ENCODE results near the gene HECW1.
"Not testable (repeated sequence)": the region's sequence is repeated elsewhere in the genome, so short reads cannot be mapped to it uniquely, and the experiment has no call there.

Gene HECW1

DNA sequence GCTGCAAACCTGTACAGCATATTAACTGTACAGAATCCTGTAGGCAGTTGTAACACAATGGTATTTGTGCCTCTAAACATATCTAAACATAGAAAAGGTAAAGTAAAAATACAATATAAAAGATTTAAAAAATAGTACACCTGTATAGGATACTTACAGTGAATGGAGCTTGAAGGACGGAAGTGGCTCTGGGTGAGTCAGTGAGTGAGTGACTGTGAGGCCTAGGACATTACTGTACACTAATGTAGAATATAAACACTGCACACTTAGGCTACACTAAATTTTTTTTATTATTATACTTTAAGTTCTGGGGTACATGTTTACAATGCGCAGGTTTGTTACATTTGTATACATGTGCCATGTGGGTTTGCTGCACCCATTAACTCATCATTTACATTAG, 373.1 kb downstream of the HECW1 start:
- no peak for DNase-seq (ENCODE audit: extremely low read depth, low read depth)
- TF ChIP-seq, protein P1, sequence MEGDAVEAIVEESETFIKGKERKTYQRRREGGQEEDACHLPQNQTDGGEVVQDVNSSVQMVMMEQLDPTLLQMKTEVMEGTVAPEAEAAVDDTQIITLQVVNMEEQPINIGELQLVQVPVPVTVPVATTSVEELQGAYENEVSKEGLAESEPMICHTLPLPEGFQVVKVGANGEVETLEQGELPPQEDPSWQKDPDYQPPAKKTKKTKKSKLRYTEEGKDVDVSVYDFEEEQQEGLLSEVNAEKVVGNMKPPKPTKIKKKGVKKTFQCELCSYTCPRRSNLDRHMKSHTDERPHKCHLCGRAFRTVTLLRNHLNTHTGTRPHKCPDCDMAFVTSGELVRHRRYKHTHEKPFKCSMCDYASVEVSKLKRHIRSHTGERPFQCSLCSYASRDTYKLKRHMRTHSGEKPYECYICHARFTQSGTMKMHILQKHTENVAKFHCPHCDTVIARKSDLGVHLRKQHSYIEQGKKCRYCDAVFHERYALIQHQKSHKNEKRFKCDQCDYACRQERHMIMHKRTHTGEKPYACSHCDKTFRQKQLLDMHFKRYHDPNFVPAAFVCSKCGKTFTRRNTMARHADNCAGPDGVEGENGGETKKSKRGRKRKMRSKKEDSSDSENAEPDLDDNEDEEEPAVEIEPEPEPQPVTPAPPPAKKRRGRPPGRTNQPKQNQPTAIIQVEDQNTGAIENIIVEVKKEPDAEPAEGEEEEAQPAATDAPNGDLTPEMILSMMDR (IDR thresholded peaks at IDR 0.05; ENCODE audit: low read depth, low read length), result no peak

DNA sequence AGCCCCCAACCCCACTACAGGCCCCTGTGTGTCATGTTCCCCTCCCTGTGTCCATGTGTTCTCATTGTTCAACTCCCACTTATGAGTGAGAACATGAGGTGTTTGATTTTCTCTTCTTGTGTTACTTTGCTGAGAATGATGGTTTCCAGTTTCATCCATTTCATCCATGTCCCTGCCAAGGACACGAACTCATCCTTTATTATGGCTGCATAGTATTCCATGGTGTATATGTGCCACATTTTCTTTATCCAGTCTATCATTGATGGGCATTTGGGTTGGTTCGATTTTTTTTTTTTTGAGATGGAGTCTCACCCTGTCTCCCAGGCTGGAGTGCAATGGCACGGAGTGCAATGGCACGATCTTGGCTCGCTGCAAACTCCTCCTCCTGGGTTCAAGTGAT, 373.6 kb downstream of the HECW1 start:
- DNase-seq (ENCODE audit: extremely low read depth, low read depth), result not testable (repeated sequence)

- no peak for DNase-seq (ENCODE audit: extremely low read depth, low read depth)
- TF ChIP-seq, protein P1 (IDR thresholded peaks at IDR 0.05; ENCODE audit: low read depth, low read length), result no peak
These were observed 374.2 kb downstream of the HECW1 start for GRCh38 chr7:43486634-43487033.

DNA sequence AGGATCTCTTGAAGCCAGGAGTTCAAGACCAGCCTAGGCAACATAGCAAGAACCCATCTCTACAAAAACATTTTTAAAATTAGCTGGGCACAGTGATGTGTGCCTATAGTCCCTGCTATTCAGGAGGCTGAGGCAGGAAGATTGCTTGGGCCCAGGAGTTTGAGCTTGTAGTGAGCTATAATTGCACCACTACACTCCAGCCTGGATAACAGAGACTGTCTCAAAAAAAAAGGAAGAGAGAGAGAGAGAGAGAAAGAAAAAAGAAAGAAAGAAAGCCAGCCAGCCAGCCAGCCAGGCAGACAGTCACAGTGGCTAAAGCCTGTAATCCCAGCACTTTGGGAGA, 375.3 kb downstream of the HECW1 start:
- DNase-seq (ENCODE audit: extremely low read depth, low read depth), result no peak
- TF ChIP-seq, protein P1 (IDR thresholded peaks at IDR 0.05; ENCODE audit: low read depth, low read length), result no peak

- no peak for DNase-seq (ENCODE audit: extremely low read depth, low read depth)
- TF ChIP-seq, protein P1 (IDR thresholded peaks at IDR 0.05; ENCODE audit: low read depth, low read length), result no peak
These were observed 376.8 kb downstream of the HECW1 start for GRCh38 chr7:43489257-43489656.

- no peak for DNase-seq (ENCODE audit: extremely low read depth, low read depth)
- TF ChIP-seq, protein P1 (IDR thresholded peaks at IDR 0.05; ENCODE audit: low read depth, low read length), result no peak
These were observed 377.6 kb downstream of the HECW1 start for GRCh38 chr7:43490016-43490415.

DNA sequence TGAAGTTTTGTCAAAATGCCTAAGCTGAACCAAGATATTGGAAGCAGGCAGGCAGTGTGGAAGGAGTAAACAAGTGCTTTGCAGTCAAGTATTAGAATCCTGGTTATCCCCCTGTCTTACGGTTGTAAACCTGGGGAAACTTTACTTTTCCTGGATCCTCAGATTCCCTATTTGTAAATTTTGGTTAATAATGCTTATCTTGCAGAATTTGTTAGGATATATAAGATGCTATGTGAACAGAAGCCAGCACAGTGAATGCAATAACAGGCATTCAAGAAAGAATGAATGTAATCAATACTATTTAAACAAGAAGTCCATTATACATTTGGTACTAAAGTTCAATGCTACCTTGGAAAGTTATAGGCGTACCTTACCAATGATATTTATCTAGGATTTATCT, 378.7 kb downstream of the HECW1 start:
- TF ChIP-seq, protein P1 (IDR thresholded peaks at IDR 0.05; ENCODE audit: low read depth, low read length), result no peak
- no peak for DNase-seq (ENCODE audit: extremely low read depth, low read depth)

DNA sequence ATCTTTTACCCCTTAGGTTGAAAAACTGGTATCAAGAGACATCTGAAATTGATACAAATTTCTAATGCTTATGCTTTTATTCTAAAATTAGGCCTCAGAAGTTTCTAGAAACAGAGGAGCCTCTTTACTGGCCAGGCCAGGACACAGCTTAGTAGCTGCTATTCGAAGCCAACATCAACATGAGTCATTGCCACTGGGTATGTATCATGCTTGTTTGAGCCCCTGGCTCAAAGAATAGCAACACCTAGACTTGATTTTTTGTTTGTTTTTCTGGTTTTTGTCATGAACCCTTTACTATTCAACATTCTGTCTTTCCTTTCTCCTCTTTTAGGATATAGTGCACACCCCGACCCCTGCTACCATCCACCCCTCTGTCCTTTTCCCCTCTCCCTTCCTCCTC, 379.5 kb downstream of the HECW1 start:
- TF ChIP-seq, protein P1 (IDR thresholded peaks at IDR 0.05; ENCODE audit: low read depth, low read length), result no peak
- no peak for DNase-seq (ENCODE audit: extremely low read depth, low read depth)

Data from AG09319 (cell line).